Calu3 (cell line): ENCODE data around the gene IFITM5. TPM values are rescaled to one million over a fixed set of nuclear protein-coding genes. Genes with fewer than 3 reads are reported as not detected.

Experiments used
- BruUV-seq: library from RNA; stranded (reverse); fragments of 400-500 nt; replicated peaks from 2 replicates; lab custom pipeline; 2021; lab: Mats Ljungman, UMichigan
- CTCF ChIA-PET: fragments of 300-600 bp; sonication (Branson Sonifier 250); formaldehyde crosslinking; loops from one replicate; lab custom pipeline; 2022; ENCODE audit warnings: antibody characterized with exemption; lab: Charles Lee
- DNase-seq: peaks from one replicate; pipeline ENCODE4 v3.0.0; 2022
- H3K27ac Mint-ChIP-seq: one replicate; pipeline ENCODE4 v1.8.0; 2022; ENCODE audit warnings: mixed read lengths; ENCODE audit not compliant: unreplicated experiment
- H3K27me3 Mint-ChIP-seq: one replicate; pipeline ENCODE4 v1.8.0; 2022; ENCODE audit warnings: mixed read lengths; ENCODE audit not compliant: unreplicated experiment
- H3K36me3 Mint-ChIP-seq: one replicate; pipeline ENCODE4 v1.8.0; 2022; ENCODE audit warnings: mild to moderate bottlenecking, moderate library complexity, mixed read lengths; ENCODE audit not compliant: insufficient read depth, unreplicated experiment
- H3K4me1 Mint-ChIP-seq: one replicate; pipeline ENCODE4 v1.8.0; 2022; ENCODE audit warnings: mild to moderate bottlenecking, low read depth, mixed read lengths; ENCODE audit not compliant: unreplicated experiment
- H3K4me3 Mint-ChIP-seq: one replicate; pipeline ENCODE4 v1.8.0; 2022; ENCODE audit warnings: mild to moderate bottlenecking, low read depth, moderate library complexity, mixed read lengths; ENCODE audit not compliant: unreplicated experiment
- H3K9me3 Mint-ChIP-seq: one replicate; pipeline ENCODE4 v1.8.0; 2022; ENCODE audit warnings: low read depth, mixed read lengths; ENCODE audit not compliant: unreplicated experiment
- CTCF ChIP-seq: fragments of 200-600 bp; IDR thresholded peaks from one replicate; pipeline ENCODE4 v1.8.0; 2022; ENCODE audit warnings: antibody characterized with exemption; ENCODE audit not compliant: unreplicated experiment
- intact Hi-C: fragments of 100-400 bp; cut with micrococcal nuclease; formaldehyde crosslinking; loops from one replicate; pipeline ENCODE4 v1.10.0; 2022; ENCODE audit not compliant: unreplicated experiment
- total RNA-seq: library from RNA; stranded (reverse); gene quantifications from 2 replicates; pipeline ENCODE4 v1.2.3, GENCODE V29; 2022

Gene IFITM5
- total RNA-seq, 1 experiment from 2014 or later, result not detected

DNA sequence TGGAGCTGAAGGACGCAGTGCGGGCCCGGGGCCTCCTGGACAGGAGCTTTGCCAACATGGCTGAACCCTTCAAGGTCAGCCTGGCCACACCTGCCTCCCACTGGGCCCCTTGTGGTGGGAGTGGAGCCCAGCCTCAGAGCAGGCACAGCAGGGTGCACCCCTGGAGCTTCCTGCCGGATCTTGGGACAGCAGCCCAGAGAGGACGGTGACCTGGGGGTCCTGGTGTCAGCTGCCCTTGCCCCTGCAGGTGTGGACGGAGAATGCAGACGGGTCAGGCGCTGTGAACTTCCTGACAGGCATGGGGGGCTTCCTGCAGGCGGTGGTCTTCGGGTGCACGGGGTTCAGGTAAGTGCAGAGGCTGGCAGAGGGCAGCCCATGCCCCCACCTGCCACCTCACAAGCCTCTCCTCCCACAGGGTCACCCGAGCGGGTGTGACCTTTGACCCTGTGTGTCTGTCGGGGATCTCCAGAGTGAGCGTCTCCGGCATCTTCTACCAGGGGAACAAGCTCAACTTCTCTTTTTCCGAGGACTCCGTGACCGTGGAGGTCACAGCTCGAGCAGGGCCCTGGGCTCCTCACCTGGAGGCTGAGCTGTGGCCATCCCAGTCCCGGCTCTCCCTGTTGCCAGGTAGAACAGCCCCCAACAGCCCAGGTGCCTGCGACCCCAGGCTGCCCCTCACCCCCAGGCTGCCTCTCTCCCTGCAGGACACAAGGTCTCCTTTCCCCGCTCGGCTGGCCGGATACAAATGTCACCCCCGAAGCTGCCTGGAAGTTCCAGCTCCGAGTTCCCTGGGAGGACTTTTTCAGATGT lies 5.3 kb downstream of the IFITM5 start:
- no TSS peak for BruUV-seq
- CTCF ChIA-PET, result no interaction called here

GRCh38 chr11:293271-293851 lies 6.0 kb downstream of the IFITM5 start:
- no peak for TF ChIP-seq CTCF
- intact Hi-C loops, result no loop called here
- Mint-ChIP-seq H3K27me3 (peaks cover 38% of the 10 kb centered on the region), H3K4me1 (no peaks in the 10 kb centered on the region), H3K4me3 (no peak overlapping the region), H3K36me3 (peaks cover 10% of the 10 kb centered on the region), H3K9me3 (no peaks in the 10 kb centered on the region), H3K27ac (no peak overlapping the region)
- DNase-seq, result no peak
- no TSS peak for BruUV-seq
- CTCF ChIA-PET, result no interaction called here

More for the DNA sequence above, 5.3 kb downstream of the IFITM5 start:
- no peaks in the 10 kb centered on the region for H3K9me3 Mint-ChIP-seq
- no peak overlapping the region for H3K4me3 Mint-ChIP-seq
- no peak for DNase-seq
- H3K36me3 Mint-ChIP-seq, result peaks cover 7% of the 10 kb centered on the region
- intact Hi-C loops, result no loop called here
- no peaks in the 10 kb centered on the region for H3K4me1 Mint-ChIP-seq
- H3K27me3 Mint-ChIP-seq, result peaks cover 36% of the 10 kb centered on the region
- no peak overlapping the region for H3K27ac Mint-ChIP-seq
- no peak for TF ChIP-seq CTCF

DNA sequence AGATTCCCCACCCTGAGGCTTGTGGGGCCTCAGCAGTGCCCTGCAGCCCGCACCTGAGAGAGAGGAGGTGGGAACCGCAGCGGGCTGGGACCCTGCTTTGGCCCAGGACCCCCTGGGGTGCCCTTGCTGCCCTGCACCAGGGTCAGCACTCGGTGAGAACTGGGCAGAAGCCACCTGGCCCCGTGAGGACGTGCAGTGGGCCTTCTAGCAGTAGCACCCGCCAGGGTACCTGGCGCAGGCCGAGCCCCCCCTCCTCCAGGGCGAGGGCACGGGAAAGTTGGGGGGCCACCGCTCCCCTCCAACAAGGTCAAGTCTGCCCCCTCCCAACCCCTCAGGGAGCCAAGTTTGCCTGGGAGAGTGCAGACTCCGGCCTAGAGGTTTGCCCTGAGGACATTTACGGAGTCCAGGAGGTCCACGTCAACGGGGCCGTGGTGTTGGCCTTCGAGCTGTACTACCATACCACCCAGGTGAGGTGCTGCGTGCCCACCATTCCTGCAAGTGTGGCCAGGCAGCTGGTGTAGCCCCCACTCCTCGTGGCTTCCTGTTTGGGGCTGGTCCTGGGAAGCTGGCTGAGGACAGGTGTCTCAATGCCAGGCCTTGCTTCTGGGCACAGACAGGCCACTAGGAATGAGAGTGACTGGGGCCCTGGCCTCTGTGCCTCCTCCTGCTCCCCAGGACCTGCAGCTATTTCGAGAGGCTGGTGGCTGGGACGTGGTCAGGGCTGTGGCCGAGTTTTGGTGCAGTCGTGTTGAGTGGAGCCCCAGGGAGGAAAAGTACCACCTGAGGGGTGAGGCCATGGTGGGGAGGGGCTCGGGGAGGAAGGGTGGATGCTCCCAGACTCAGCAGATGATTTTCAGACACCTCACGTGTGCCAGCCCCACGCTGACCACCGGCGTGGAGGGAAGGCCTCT lies 6.9 kb downstream of the IFITM5 start:
- no peak overlapping the region for H3K27ac Mint-ChIP-seq
- H3K36me3 Mint-ChIP-seq, result peaks cover 13% of the 10 kb centered on the region
- H3K27me3 Mint-ChIP-seq, result peaks cover 38% of the 10 kb centered on the region
- H3K4me3 Mint-ChIP-seq, result no peak overlapping the region
- H3K9me3 Mint-ChIP-seq, result no peaks in the 10 kb centered on the region
- CTCF ChIA-PET, result no interaction called here
- no peak for TF ChIP-seq CTCF
- no peak for DNase-seq
- no TSS peak for BruUV-seq
- H3K4me1 Mint-ChIP-seq, result peaks cover 9% of the 10 kb centered on the region
- intact Hi-C loops, result no loop called here
